GM21447 (cell line): ENCODE results near the gene ANO4.
"Not testable (repeated sequence)": the region's sequence is repeated elsewhere in the genome, so short reads cannot be mapped to it uniquely, and the experiment has no call there.

Experiments
- ATAC-seq: cut with Tn5 transposase; IDR thresholded peaks from one replicate; pipeline ENCODE4 v1.9.1; 2021; ENCODE audit not compliant: unreplicated experiment

Gene ANO4

GRCh38 chr12:100867639-100868393 is 73.2 kb downstream of the ANO4 start:
- ATAC-seq: no peak

- ATAC-seq: no peak
Measured at GRCh38 chr12:100868487-100868886, 73.9 kb downstream of the ANO4 start.

- ATAC-seq: no peak
Measured at GRCh38 chr12:100871195-100871734, 76.7 kb downstream of the ANO4 start.

- ATAC-seq: no peak
Measured at GRCh38 chr12:100875156-100875555, 80.6 kb downstream of the ANO4 start.

- ATAC-seq: no peak
Measured at GRCh38 chr12:100875771-100876170, 81.2 kb downstream of the ANO4 start.

- no peak for ATAC-seq
Measured at GRCh38 chr12:100877776-100878175, 83.2 kb downstream of the ANO4 start.

GRCh38 chr12:100895192-100895591 is 100.6 kb downstream of the ANO4 start:
- ATAC-seq: no peak

GRCh38 chr12:100896192-100896591 is 101.6 kb downstream of the ANO4 start:
- no peak for ATAC-seq

GRCh38 chr12:100897240-100897639 is 102.7 kb downstream of the ANO4 start:
- no peak for ATAC-seq

- ATAC-seq: no peak
Measured at GRCh38 chr12:100899301-100899700, 104.7 kb downstream of the ANO4 start.

- no peak for ATAC-seq
Measured at GRCh38 chr12:100900808-100901207, 106.2 kb downstream of the ANO4 start.

GRCh38 chr12:100901266-100901665 is 106.7 kb downstream of the ANO4 start:
- no peak for ATAC-seq

- ATAC-seq: no peak
Measured at GRCh38 chr12:100904270-100904669, 109.7 kb downstream of the ANO4 start.

GRCh38 chr12:100908501-100908900 is 113.9 kb downstream of the ANO4 start:
- no peak for ATAC-seq

GRCh38 chr12:100913872-100914592 is 119.5 kb downstream of the ANO4 start:
- no peak for ATAC-seq

- ATAC-seq: no peak
Measured at GRCh38 chr12:100919116-100919515, 124.5 kb downstream of the ANO4 start.

- no peak for ATAC-seq
Measured at GRCh38 chr12:100920493-100920892, 125.9 kb downstream of the ANO4 start.

- no peak for ATAC-seq
Measured at GRCh38 chr12:100926669-100927248, 132.2 kb downstream of the ANO4 start.

GRCh38 chr12:100927826-100928225 is 133.2 kb downstream of the ANO4 start:
- ATAC-seq: no peak

- no peak for ATAC-seq
Measured at GRCh38 chr12:100932571-100932970, 138.0 kb downstream of the ANO4 start.

GRCh38 chr12:100933531-100933930 is 139.0 kb downstream of the ANO4 start:
- not testable (repeated sequence) for ATAC-seq

- no peak for ATAC-seq
Measured at GRCh38 chr12:100935929-100936328, 141.4 kb downstream of the ANO4 start.
